NOMO-1 treated with dmso at 0.1 percent for 144 hours (cell line): ENCODE measurements around the gene TOM1L2.

ENCODE experiments used
- DNase-seq: peaks from one replicate; lab custom pipeline; 2025; ENCODE audit not compliant: unreplicated experiment; lab: John Stamatoyannopoulos, UW

The TOM1L2 gene

GRCh38 chr17:17877529-17878358 is 94.5 kb downstream of the TOM1L2 start:
- DNase-seq, result no peak

GRCh38 chr17:17876959-17877528 is 95.2 kb downstream of the TOM1L2 start:
- no peak for DNase-seq

GRCh38 chr17:17874478-17874877 is 97.7 kb downstream of the TOM1L2 start:
- no peak for DNase-seq

- no peak for DNase-seq
These were observed 98.7 kb downstream of the TOM1L2 start for GRCh38 chr17:17873450-17873991.

DNA sequence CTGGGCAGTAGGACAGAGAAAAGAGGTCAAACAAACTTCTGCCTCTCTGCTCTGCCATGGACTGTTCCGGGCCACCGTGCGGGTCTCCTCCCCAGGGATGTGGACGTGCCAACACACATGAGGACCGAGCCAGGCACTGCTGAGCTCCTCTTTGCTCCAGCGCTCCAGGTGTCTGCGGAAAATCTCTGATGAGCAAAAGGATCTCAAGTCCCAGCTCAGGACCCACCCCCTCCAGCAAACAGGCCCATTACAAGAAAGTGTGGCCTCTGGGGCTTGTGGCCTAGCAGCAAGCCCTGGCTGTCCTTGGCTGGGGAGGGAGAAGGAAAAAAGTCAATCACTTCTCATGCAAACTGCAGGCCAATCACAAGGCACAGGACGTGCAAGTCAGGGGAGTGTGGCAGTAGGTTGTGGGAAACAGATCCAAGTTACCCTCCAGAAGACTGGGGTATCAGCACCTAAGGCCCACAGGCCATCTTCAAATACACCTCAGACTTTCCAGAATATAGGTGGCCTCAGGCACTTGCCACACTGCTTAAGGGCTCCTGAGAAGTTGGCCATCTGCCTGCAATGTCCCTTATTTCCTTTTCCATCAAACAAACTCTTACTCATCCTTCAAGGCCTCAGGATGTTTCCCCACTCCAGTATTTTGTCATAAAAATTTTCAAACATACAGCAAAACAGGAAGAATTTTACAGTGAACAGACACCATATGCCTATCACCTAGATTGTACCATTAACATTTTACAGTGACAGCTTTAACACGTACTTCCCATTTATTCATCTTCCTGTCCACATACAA is 99.5 kb downstream of the TOM1L2 start:
- no peak for DNase-seq

DNA sequence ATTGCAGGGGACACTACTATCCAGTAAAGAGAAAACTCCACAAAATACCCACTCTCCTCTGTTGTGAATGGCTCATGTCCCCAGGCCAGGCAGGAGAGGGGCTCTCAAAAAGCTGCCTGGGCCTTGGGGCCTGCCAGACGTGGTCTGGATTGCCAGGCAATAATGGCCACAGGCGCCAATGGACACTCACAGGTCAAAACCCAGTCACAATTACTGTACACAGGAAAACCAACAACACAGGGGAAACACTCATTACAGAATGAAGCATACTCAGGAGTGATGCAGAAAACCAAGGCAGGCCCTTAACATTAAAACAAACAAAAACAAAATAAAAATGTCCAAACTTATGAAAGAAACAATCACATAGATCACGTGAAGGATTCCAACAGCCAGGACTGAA is 100.3 kb downstream of the TOM1L2 start:
- DNase-seq, result no peak

- no peak for DNase-seq
These were observed 102.0 kb downstream of the TOM1L2 start for GRCh38 chr17:17870247-17870646.

- no peak for DNase-seq
These were observed 103.3 kb downstream of the TOM1L2 start for GRCh38 chr17:17868641-17869522.

DNA sequence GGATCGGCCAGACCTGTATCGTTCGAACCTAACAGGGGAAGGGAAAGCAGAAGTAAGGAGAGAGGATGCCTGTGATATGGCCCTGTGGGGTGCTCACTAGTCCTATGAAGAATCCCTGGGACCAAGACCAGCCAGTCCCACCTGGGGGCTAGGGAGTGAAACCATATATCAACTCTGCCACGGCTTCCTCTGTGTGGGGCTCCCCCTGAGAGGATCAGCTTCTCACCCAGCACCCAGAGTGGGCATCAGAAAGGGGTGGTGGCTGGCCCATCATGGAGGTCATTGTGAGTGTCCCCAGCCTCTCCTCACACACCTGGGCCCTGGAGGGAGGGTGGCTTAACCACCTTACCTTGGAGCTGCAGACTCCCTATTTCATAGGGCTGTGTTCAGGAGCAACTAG is 105.3 kb downstream of the TOM1L2 start:
- no peak for DNase-seq

DNA sequence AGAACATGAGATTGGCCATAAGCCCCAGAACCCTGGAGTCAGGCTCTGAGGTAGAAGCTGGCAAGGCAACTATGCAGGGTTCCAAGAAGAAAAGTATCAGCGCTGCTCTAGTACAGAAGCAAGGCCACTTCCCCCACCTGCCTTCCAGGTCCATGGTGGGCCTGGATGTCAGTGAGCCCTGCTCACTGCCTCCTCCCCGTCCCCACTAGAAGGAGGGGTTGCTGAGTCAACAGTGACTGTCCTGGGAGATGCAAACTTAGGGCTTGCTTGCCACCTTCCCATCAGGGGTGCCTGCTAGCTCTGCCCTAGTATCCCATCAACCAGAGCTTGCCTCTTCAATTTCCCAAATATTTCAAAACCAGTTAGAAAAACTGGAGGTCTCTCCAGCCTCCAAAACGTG is 105.8 kb downstream of the TOM1L2 start:
- no peak for DNase-seq

DNA sequence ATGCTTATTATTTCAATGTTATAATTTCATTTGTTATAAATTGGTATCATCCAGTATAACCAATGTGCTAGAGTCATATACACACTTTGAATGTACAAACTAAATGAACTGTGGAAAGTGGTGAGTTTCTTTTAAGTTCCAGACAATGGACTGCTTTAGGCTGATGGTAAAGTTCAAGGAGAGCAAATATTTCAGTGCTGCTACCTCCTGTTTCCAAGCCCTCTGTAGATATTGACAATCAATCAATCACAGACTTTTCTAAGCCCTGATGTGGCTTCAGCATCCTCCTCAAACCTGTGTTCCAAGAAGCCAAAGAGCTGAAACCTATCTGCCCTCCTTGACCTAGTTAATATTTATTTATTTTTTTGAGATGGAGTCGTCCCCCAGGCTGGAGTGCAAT is 107.2 kb downstream of the TOM1L2 start:
- DNase-seq, result no peak

DNA sequence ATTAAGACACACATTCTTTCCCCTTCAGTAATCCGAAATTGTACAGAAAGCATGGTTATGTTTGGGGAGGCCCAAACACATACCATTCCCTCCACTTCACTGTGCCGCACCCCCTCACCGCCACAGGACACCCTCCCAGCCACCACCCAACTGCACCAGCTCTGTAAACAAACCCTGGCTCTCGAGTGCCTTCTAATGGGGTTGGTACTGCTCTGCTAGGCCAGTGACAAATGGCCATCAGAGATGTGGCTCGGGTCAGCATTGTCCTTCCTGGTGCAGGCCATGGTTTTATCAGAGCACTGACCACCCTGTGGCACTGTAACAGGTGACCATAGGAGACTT is 111.5 kb downstream of the TOM1L2 start:
- no peak for DNase-seq

GRCh38 chr17:17859909-17860765 is 112.1 kb downstream of the TOM1L2 start:
- no peak for DNase-seq

GRCh38 chr17:17857496-17857895 is 114.7 kb downstream of the TOM1L2 start:
- no peak for DNase-seq

DNA sequence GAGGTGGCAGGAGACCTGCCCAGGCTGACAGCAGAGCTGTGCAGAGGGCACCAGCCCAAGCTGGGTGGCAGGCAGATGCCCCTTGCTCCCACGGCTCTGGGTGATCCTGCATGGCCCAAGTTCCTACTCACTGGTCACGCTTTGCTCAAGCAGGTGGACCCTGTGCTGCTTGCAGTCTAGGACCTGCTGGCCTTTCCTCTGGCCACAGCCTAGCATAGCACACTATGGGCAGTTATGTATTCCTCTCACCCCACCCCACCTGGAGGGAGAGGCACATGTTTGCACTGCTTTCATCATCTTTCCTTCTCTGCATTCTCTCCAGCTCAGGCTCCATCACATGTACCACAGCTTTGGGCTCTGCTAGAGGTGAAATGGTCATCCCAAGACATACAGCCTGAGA is 115.8 kb downstream of the TOM1L2 start:
- DNase-seq, result no peak

DNA sequence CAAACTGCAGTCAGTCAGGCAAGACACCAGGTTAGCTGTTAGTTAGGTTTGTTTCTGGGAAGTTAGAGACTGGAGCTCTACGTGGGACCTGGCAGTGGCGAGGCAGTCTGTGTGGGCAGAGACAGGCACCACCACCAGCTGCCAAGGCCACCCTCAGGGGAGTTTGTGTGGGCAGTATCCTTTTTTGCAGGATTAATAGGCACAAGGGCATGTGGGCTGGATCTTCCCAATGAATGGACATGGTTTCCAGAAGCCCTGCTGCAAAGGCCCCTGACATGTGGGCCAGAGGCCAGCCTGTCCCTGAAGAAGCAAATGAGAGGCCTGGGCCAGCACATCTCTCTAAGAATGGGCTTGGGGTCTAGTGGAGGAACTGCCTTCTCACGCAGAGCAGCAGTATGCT is 116.2 kb downstream of the TOM1L2 start:
- no peak for DNase-seq

- DNase-seq, result no peak
These were observed 118.3 kb downstream of the TOM1L2 start for GRCh38 chr17:17853811-17854447.

DNA sequence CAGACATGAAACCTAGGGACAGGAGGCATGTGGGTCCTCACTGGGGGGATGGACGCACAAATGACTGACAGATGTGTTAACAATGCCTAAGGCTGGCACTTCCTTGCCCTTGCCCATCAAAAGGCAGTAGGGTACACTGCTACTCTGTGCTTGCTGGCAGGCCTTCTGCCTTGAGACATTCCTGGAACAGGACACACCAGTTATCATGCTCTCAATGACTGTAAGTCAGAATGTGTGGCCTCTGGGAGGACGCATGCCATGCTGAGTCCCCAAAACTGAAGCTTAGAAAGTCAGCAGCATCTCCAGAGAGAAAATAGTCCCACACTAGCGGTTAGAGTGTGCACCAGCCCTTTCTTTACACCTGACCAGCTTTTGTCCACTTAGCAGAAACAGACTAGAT is 119.3 kb downstream of the TOM1L2 start:
- no peak for DNase-seq
